H9 (cell line): ENCODE measurements around the gene HSPA5. TPM values are rescaled to one million over a fixed set of nuclear protein-coding genes. Genes with fewer than 3 reads are reported as not detected.

ENCODE experiments used
- DNase-seq: peaks from one replicate; pipeline ENCODE4 v3.0.0-alpha.2; 2017
- H2AFZ ChIP-seq: one replicate; pipeline ENCODE4 v1.6.1; 2013; ENCODE audit warnings: mild to moderate bottlenecking, low read length, control low read depth, moderate library complexity
- H2AK5ac ChIP-seq: 2 replicates; pipeline ENCODE4 v1.6.1; 2013; ENCODE audit warnings: low read length, control low read depth, mixed read lengths; ENCODE audit not compliant: insufficient read length
- H2BK120ac ChIP-seq: one replicate; pipeline ENCODE4 v1.6.1; 2013; ENCODE audit warnings: low read depth, mild to moderate bottlenecking, low read length, control low read depth, inconsistent platforms; ENCODE audit not compliant: poor library complexity, severe bottlenecking
- H2BK12ac ChIP-seq: 2 replicates; pipeline ENCODE4 v1.6.1; 2013; ENCODE audit warnings: low read length, control low read depth, mixed read lengths, low read depth; ENCODE audit not compliant: insufficient read length
- H2BK15ac ChIP-seq: 2 replicates; pipeline ENCODE4 v1.6.1; 2013; ENCODE audit warnings: low read depth, low read length, control low read depth
- H2BK20ac ChIP-seq: one replicate; pipeline ENCODE4 v1.6.1; 2013; ENCODE audit warnings: low read depth, mild to moderate bottlenecking, low read length, control low read depth, inconsistent platforms; ENCODE audit not compliant: poor library complexity, severe bottlenecking
- H2BK5ac ChIP-seq: 2 replicates; pipeline ENCODE4 v1.6.1; 2013; ENCODE audit warnings: low read length, control low read depth, mixed read lengths; ENCODE audit not compliant: insufficient read length
- H3K14ac ChIP-seq: 2 replicates; pipeline ENCODE4 v1.6.1; 2013; ENCODE audit warnings: low read length, control low read depth; ENCODE audit not compliant: insufficient read depth
- H3K18ac ChIP-seq: 2 replicates; pipeline ENCODE4 v1.6.1; 2013; ENCODE audit warnings: low read depth, mild to moderate bottlenecking, mixed read lengths, low read length, control low read depth; ENCODE audit not compliant: insufficient read length
- H3K23ac ChIP-seq: 2 replicates; pipeline ENCODE4 v1.6.1; 2013; ENCODE audit warnings: low read length, control low read depth, mixed read lengths, low read depth; ENCODE audit not compliant: insufficient read length
- H3K23me2 ChIP-seq: 2 replicates; pipeline ENCODE4 v1.6.1; 2013; ENCODE audit warnings: low read depth, mild to moderate bottlenecking, mixed read lengths, low read length, control low read depth; ENCODE audit not compliant: insufficient read length, poor library complexity, severe bottlenecking
- H3K27ac ChIP-seq: 2 replicates; pipeline ENCODE4 v1.5.1; 2013; ENCODE audit warnings: low read length, control low read depth, mixed read lengths, low read depth; ENCODE audit not compliant: insufficient read length
- H3K27me3 ChIP-seq: 2 replicates; pipeline ENCODE4 v1.6.1; 2013; ENCODE audit warnings: low read length, control low read depth, inconsistent platforms; ENCODE audit not compliant: insufficient read depth
- H3K4ac ChIP-seq: 2 replicates; pipeline ENCODE4 v1.6.1; 2013; ENCODE audit warnings: low read depth, mild to moderate bottlenecking, control low read depth, inconsistent platforms, low read length, moderate library complexity
- H3K4me1 ChIP-seq: 2 replicates; pipeline ENCODE4 v1.6.1; 2013; ENCODE audit warnings: low read length, control low read depth, inconsistent platforms; ENCODE audit not compliant: insufficient read depth
- H3K4me2 ChIP-seq: 2 replicates; pipeline ENCODE4 v1.6.1; 2013; ENCODE audit warnings: low read length, control low read depth, mixed read lengths; ENCODE audit not compliant: insufficient read length, insufficient read depth
- H3K56ac ChIP-seq: 2 replicates; pipeline ENCODE4 v1.6.1; 2013; ENCODE audit warnings: low read depth, mild to moderate bottlenecking, mixed read lengths, low read length, control low read depth; ENCODE audit not compliant: insufficient read length
- H3K79me1 ChIP-seq: 2 replicates; pipeline ENCODE4 v1.6.1; 2013; ENCODE audit warnings: low read depth, mild to moderate bottlenecking, moderate library complexity, low read length, control low read depth, inconsistent platforms; ENCODE audit not compliant: insufficient read depth, poor library complexity, severe bottlenecking
- H3K79me2 ChIP-seq: 2 replicates; pipeline ENCODE4 v1.6.1; 2013; ENCODE audit warnings: low read length, control low read depth, inconsistent platforms; ENCODE audit not compliant: insufficient read depth
- H3K9ac ChIP-seq: 2 replicates; pipeline ENCODE4 v1.6.1; 2013; ENCODE audit warnings: low read length, control low read depth, mixed read lengths; ENCODE audit not compliant: insufficient read length; ENCODE audit errors: extremely low read depth
- H3K9me3 ChIP-seq: one replicate; pipeline ENCODE4 v1.6.1; 2013; ENCODE audit warnings: low read depth, low read length, inconsistent platforms; ENCODE audit not compliant: control insufficient read depth
- H3T11ph ChIP-seq: one replicate; pipeline ENCODE4 v1.6.1; 2013; ENCODE audit warnings: mild to moderate bottlenecking, low read length, control low read depth, inconsistent platforms
- H4K20me1 ChIP-seq: one replicate; pipeline ENCODE4 v1.6.1; 2013; ENCODE audit not compliant: control insufficient read depth, insufficient read length, insufficient read depth
- H4K5ac ChIP-seq: 2 replicates; pipeline ENCODE4 v1.6.1; 2013; ENCODE audit warnings: low read depth, mild to moderate bottlenecking, mixed read lengths, low read length, control low read depth; ENCODE audit not compliant: insufficient read length
- H4K8ac ChIP-seq: replicated peaks from 2 replicates; pipeline ENCODE4 v1.6.1; 2013; ENCODE audit warnings: low read length, control low read depth, mixed read lengths, low read depth; ENCODE audit not compliant: insufficient read length
- H4K91ac ChIP-seq: 2 replicates; pipeline ENCODE4 v1.6.1; 2013; ENCODE audit warnings: low read depth, mild to moderate bottlenecking, moderate library complexity, mixed read lengths, low read length, control low read depth; ENCODE audit not compliant: insufficient read length
- H3K27ac Mint-ChIP-seq, 3 experiments: 2 replicates in 2 of 3; 3 replicates in 1 of 3; pipeline ENCODE4 v1.8.0; 2020 to 2021; ENCODE audit warnings: mixed read lengths in 3 of 3, mild to moderate bottlenecking in 1 of 3, moderate library complexity in 1 of 3
- H3K27me3 Mint-ChIP-seq: 2 replicates; pipeline ENCODE4 v1.8.0; 2021; ENCODE audit warnings: low read depth, mild to moderate bottlenecking, moderate library complexity, mixed read lengths
- H3K36me3 Mint-ChIP-seq, 3 experiments: 2 replicates in 2 of 3; 3 replicates in 1 of 3; pipeline ENCODE4 v1.8.0; 2020 to 2021; ENCODE audit warnings: low read depth in 3 of 3, mixed read lengths in 3 of 3; ENCODE audit not compliant: insufficient read depth in 1 of 3
- H3K4me1 Mint-ChIP-seq, 2 experiments: 2 replicates each; pipeline ENCODE4 v1.8.0; 2020; ENCODE audit warnings: mixed read lengths in 2 of 2
- H3K4me3 Mint-ChIP-seq, 2 experiments: 2 replicates in 1 of 2; 3 replicates in 1 of 2; pipeline ENCODE4 v1.8.0; 2020 to 2021; ENCODE audit warnings: mild to moderate bottlenecking in 2 of 2, mixed read lengths in 2 of 2, moderate library complexity in 1 of 2
- H3K9me3 Mint-ChIP-seq, 2 experiments: 2 replicates in 1 of 2; 3 replicates in 1 of 2; pipeline ENCODE4 v1.8.0; 2020; ENCODE audit warnings: mild to moderate bottlenecking in 2 of 2, mixed read lengths in 2 of 2, moderate library complexity in 1 of 2
- CTCF ChIP-seq: fragments of 200-600 bp; sonication (generic); conservative IDR thresholded peaks from 3 replicates; pipeline ENCODE4 v1.8.0; 2021; ENCODE audit warnings: antibody characterized with exemption, mild to moderate bottlenecking
- WGBS: extraction: QIAGEN DNeasy Blood & Tissue Kit; methylation state at CpG from one replicate; pipeline ENCODE4 v1.1.7; 2013; ENCODE audit warnings: missing lambda C conversion rate, low lambda C conversion rate, mixed read lengths; ENCODE audit not compliant: insufficient read length; ENCODE audit errors: extremely low coverage; 5-methylcytosine and 5-hydroxymethylcytosine counted together
- total RNA-seq: library from RNA; stranded (reverse); gene quantifications from 2 replicates; pipeline ENCODE4 v1.2.1, GENCODE V29; 2021

HSPA5 gene
- total RNA-seq, 1 experiment from 2014 or later, result 240 TPM

- H3T11ph ChIP-seq, result no peak overlapping the region
- H3K36me3 Mint-ChIP-seq, result peaks cover 0 to 4% (median 0%) of the 10 kb centered on the region in 3 experiments; a peak in 1 of 7 replicates
- H3K27me3 Mint-ChIP-seq, result no peaks in the 10 kb centered on the region
- H3K4me1 ChIP-seq, result no peaks in the 10 kb centered on the region
- H4K5ac ChIP-seq, result no peak overlapping the region
- H2BK5ac ChIP-seq, result no peak overlapping the region
- H4K91ac ChIP-seq, result no peak overlapping the region
- no peak for DNase-seq
- H2BK20ac ChIP-seq, result no peak overlapping the region
- TF ChIP-seq CTCF, result no peak
- H2BK120ac ChIP-seq, result no peak overlapping the region
- no CpG with 5 or more reads among the region's 6 CpGs for WGBS
- no peaks in the 10 kb centered on the region for H4K20me1 ChIP-seq
- H3K27me3 ChIP-seq, result no peaks in the 10 kb centered on the region
- no peak overlapping the region for H3K18ac ChIP-seq
- H2BK15ac ChIP-seq, result no peak overlapping the region
- H2AFZ ChIP-seq, result no peak overlapping the region
- no peak overlapping the region for H3K56ac ChIP-seq
- H2BK12ac ChIP-seq, result no peak overlapping the region
- no peak overlapping the region for H2AK5ac ChIP-seq
- H3K79me2 ChIP-seq, result peaks cover 3% of the 10 kb centered on the region; the same call in 1 of the 2 replicates
- no peak overlapping the region for H3K4me3 Mint-ChIP-seq
- H3K23me2 ChIP-seq, result peaks cover 4% of the 10 kb centered on the region
- H3K4ac ChIP-seq, result no peak overlapping the region
- no peak overlapping the region for H3K23ac ChIP-seq
- no peak overlapping the region for H3K27ac Mint-ChIP-seq
- no peak overlapping the region for H4K8ac ChIP-seq
- no peak overlapping the region for H3K27ac ChIP-seq
- no peak overlapping the region for H3K9ac ChIP-seq
- H3K9me3 ChIP-seq, result no peaks in the 10 kb centered on the region
- no peak overlapping the region for H3K4me2 ChIP-seq
- peaks cover 8 to 12% of the 10 kb centered on the region in 2 experiments for H3K4me1 Mint-ChIP-seq
- H3K14ac ChIP-seq, result no peak overlapping the region
- H3K79me1 ChIP-seq, result no peaks in the 10 kb centered on the region
- H3K9me3 Mint-ChIP-seq, result peaks cover 0 to 7% of the 10 kb centered on the region in 2 experiments; a peak in 1 of 5 replicates
These were observed 17.1 kb upstream of the HSPA5 start for GRCh38 chr9:125258160-125258785.
